B cell (primary cell): ENCODE results near the gene FAM111B. TPM values are rescaled to one million over a fixed set of nuclear protein-coding genes. Genes with fewer than 3 reads are reported as not detected.
A peak's percentile ranks its signal among the peaks of the same experiment; 100 is the strongest.
"Not testable (repeated sequence)": the region's sequence is repeated elsewhere in the genome, so short reads cannot be mapped to it uniquely, and the experiment has no call there.

Experiments used
- ATAC-seq: fragments of 200-7000 bp; cut with Tn5 transposase; one replicate; pipeline ENCODE4 v1.10.0; 2021; ENCODE audit warnings: low read depth, mild to moderate bottlenecking, moderate number of reproducible peaks, moderate library complexity
- CTCF ChIA-PET: fragments of 350-600 bp; sonication (Branson Sonifier 250); formaldehyde crosslinking; loops from one replicate; lab custom pipeline; 2021; ENCODE audit warnings: antibody characterized with exemption, inconsistent platforms; lab: Charles Lee
- POLR2A ChIA-PET: fragments of 350-600 bp; sonication (Branson Sonifier 250); formaldehyde crosslinking; loops from one replicate; lab custom pipeline; 2021; ENCODE audit warnings: antibody characterized with exemption; lab: Charles Lee
- DNase-seq: peaks from one replicate; pipeline ENCODE4 v3.0.0; 2013
- H2AFZ ChIP-seq: 2 replicates; pipeline ENCODE4 v1.6.1; 2012; ENCODE audit warnings: mild to moderate bottlenecking, low read depth, low read length; ENCODE audit not compliant: insufficient read depth, poor library complexity, severe bottlenecking
- H3K27ac ChIP-seq, 2 donors: 1 replicate in 1 of 2; 2 replicates in 1 of 2; pipeline ENCODE4 v1.5.1; 2012 to 2013; ENCODE audit warnings: low read length in 2 of 2, mild to moderate bottlenecking in 2 of 2, moderate library complexity in 1 of 2
- H3K27me3 ChIP-seq, 4 experiments: fragments of 200-600 bp in 1 of 4; sonication (generic) in 1 of 4; replicated peaks in 1 of 4; 1 replicate in 2 of 4; 2 replicates in 2 of 4; pipeline versions ENCODE4 v1.6.1 to v1.7.0; 2013 to 2016; ENCODE audit warnings: low read length in 3 of 4, mild to moderate bottlenecking in 2 of 4, mixed read lengths in 1 of 4, moderate library complexity in 1 of 4; ENCODE audit not compliant: insufficient read depth in 4 of 4, control insufficient read depth in 3 of 4; ENCODE audit errors: control extremely low read depth in 1 of 4
- H3K36me3 ChIP-seq, 2 experiments: replicated peaks in 1 of 2; 1 replicate in 1 of 2; 2 replicates in 1 of 2; pipeline versions ENCODE4 v1.6.1 to v1.7.1; 2013; ENCODE audit warnings: low read length in 1 of 2; ENCODE audit not compliant: insufficient read depth in 2 of 2, control insufficient read depth in 1 of 2; ENCODE audit errors: control extremely low read depth in 1 of 2, extremely low read depth in 1 of 2
- H3K4me1 ChIP-seq, 2 donors: fragments of 200-600 bp in 1 of 2; sonication (generic) in 1 of 2; 1 replicate in 1 of 2; 2 replicates in 1 of 2; pipeline versions ENCODE4 v1.5.1 to v1.6.1; 2013 to 2017; ENCODE audit warnings: low read length in 2 of 2; ENCODE audit not compliant: control insufficient read depth in 2 of 2, insufficient read depth in 2 of 2
- H3K4me2 ChIP-seq: replicated peaks from 2 replicates; pipeline ENCODE3; 2012; ENCODE audit warnings: mild to moderate bottlenecking, low read depth, low read length; ENCODE audit not compliant: poor library complexity, severe bottlenecking
- H3K4me3 ChIP-seq, 5 experiments: fragments of 200-600 bp in 1 of 5; sonication (generic) in 1 of 5; 1 replicate in 3 of 5; 2 replicates in 2 of 5; pipeline versions ENCODE4 v1.5.1 to v1.7.0; 2011 to 2016; ENCODE audit warnings: low read length in 4 of 5, mild to moderate bottlenecking in 4 of 5, low read depth in 2 of 5, control low read depth in 1 of 5, moderate library complexity in 1 of 5; ENCODE audit not compliant: insufficient read depth in 1 of 5; ENCODE audit errors: control extremely low read depth in 1 of 5, extremely low read depth in 1 of 5
- H3K79me2 ChIP-seq: fragments of 200-600 bp; sonication (generic); one replicate; pipeline ENCODE4 v1.6.0; 2016; ENCODE audit warnings: low read length; ENCODE audit not compliant: control insufficient read depth, insufficient read depth
- H3K9ac ChIP-seq: fragments of 200-600 bp; sonication (generic); 2 replicates; pipeline ENCODE4 v1.6.1; 2017; ENCODE audit warnings: mild to moderate bottlenecking, low read length, moderate library complexity
- H3K9me3 ChIP-seq, 3 donors: one replicate each; pipeline versions ENCODE4 v1.6.1 to v1.7.1; 2013; ENCODE audit warnings: low read length in 2 of 3; ENCODE audit not compliant: control insufficient read depth in 2 of 3, insufficient read depth in 1 of 3; ENCODE audit errors: control extremely low read depth in 1 of 3
- H4K20me1 ChIP-seq: 2 replicates; pipeline ENCODE4 v1.6.0; 2012; ENCODE audit warnings: mild to moderate bottlenecking, low read length; ENCODE audit not compliant: insufficient read depth, control insufficient read depth, poor library complexity, severe bottlenecking
- H3K27ac Mint-ChIP-seq: one replicate; pipeline ENCODE4 v1.8.0; 2021; ENCODE audit warnings: mixed read lengths
- H3K27me3 Mint-ChIP-seq: one replicate; pipeline ENCODE4 v1.8.0; 2021; ENCODE audit warnings: mixed read lengths
- H3K4me1 Mint-ChIP-seq: one replicate; pipeline ENCODE4 v1.8.0; 2021; ENCODE audit warnings: mixed read lengths
- H3K4me3 Mint-ChIP-seq: one replicate; pipeline ENCODE4 v1.8.0; 2021; ENCODE audit warnings: mixed read lengths
- H3K9me3 Mint-ChIP-seq: one replicate; pipeline ENCODE4 v1.8.0; 2022; ENCODE audit warnings: mixed read lengths; ENCODE audit not compliant: insufficient read depth
- CTCF ChIP-seq: fragments of 200-600 bp; IDR thresholded peaks from one replicate; pipeline ENCODE4 v1.8.0; 2022; ENCODE audit warnings: antibody characterized with exemption, mild to moderate bottlenecking
- EZH2 ChIP-seq: IDR thresholded peaks from 2 replicates; pipeline ENCODE4 v1.6.1; 2012; ENCODE audit warnings: borderline replicate concordance, low read depth, mild to moderate bottlenecking, moderate library complexity, low read length; ENCODE audit not compliant: insufficient read depth, poor library complexity, severe bottlenecking
- WGBS: methylation state at CpG from one replicate; pipeline ENCODE4 v1.1.5; 2013; ENCODE audit warnings: missing lambda C conversion rate; ENCODE audit not compliant: insufficient coverage; 5-methylcytosine and 5-hydroxymethylcytosine counted together
- intact Hi-C: fragments of 100-400 bp; cut with micrococcal nuclease; formaldehyde crosslinking; loops from one replicate; pipeline ENCODE4 v1.10.0; 2022
- polyA plus RNA-seq: library from polyadenylated mRNA; depleted of rRNA; stranded (reverse); fragments of >200 nt; gene quantifications from 2 replicates; pipeline ENCODE4 v1.2.3, GENCODE V29; 2012
- total RNA-seq, 2 donors: library from RNA; stranded (reverse); fragments of 120-200 nt in 1 of 2; gene quantifications; 1 replicate in 1 of 2; 2 replicates in 1 of 2; pipeline versions ENCODE4 v1.2.3 to v1.2.4, GENCODE V29; 2013 to 2022

Gene FAM111B
- total and polyA plus RNA-seq, 2 donors (not counting 1 experiment from before 2014, with no cell fraction given) = 3.6 to 155 TPM

DNA sequence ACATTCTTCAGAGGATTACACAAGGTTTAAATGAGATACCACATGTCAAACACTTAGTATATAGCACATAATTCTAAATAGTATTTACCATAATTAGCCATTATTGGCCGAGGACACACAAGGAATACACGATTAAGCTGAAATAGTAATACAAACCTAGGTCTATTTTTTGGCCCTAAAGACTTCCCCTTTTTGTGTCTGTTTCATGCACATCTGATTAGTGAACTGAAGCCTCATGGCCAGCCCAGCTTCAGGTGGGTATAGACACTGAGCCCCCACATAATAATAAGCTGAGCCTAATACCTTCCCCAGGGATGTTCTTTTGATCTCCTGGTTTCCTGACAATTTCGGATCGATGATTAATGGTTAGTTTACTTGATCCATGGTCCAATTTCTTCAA is 18.9 kb upstream of the FAM111B start:
- Histone ChIP-seq H2AFZ (no peak overlapping the region), H3K9me3 (peaks cover 0 to 7% (median 0%) of the 10 kb centered on the region in 3 donors), H3K79me2 (no peaks in the 10 kb centered on the region), H3K4me3 (no peak overlapping the region), H3K4me2 (peak overlapping the region; percentile 4), H3K9ac (no peak overlapping the region), H3K4me1 (peaks cover 30 to 38% of the 10 kb centered on the region in 2 donors), H3K27me3 (no peaks in the 10 kb centered on the region), H4K20me1 (no peaks in the 10 kb centered on the region), H3K36me3 (peaks cover 0 to 2% of the 10 kb centered on the region in 2 experiments), H3K27ac (peak overlapping the region; percentile 16 to 73)
- ATAC-seq = peak; percentile 88
- DNase-seq = peak; percentile 66
- Mint-ChIP-seq H3K27me3 (no peaks in the 10 kb centered on the region), H3K4me3 (peak overlapping the region; percentile 8), H3K9me3 (no peaks in the 10 kb centered on the region), H3K4me1 (peaks cover 45% of the 10 kb centered on the region), H3K27ac (peak overlapping the region; percentile 59)
- CTCF ChIA-PET = interaction anchor here (0.7 to 1.6 kb wide), 9 partner anchors 9 to 114 kb away, joined by 3 to 10 read pairs (median 4); partner anchors contain the start of gene FAM111B
- intact Hi-C loops = loop anchor here (1.0 kb wide), 1 partner anchor 11 kb away; no protein-coding TSS in a partner anchor
- TF ChIP-seq EZH2 = no peak
- no peak for TF ChIP-seq CTCF
- WGBS = 20% methylated on average over 1 of the region's 4 CpGs
- POLR2A ChIA-PET = interaction anchor here (0.8 to 1.3 kb wide), 5 partner anchors 9 to 30 kb away, joined by 3 to 5 read pairs (median 4); no protein-coding TSS in a partner anchor

- Mint-ChIP-seq H3K27ac (peak overlapping the region; percentile 42), H3K4me1 (peaks cover 73% of the 10 kb centered on the region)
- H3K9ac ChIP-seq, H3K27me3 ChIP-seq, H3K4me2 ChIP-seq, H2AFZ ChIP-seq, H3K4me3 Mint-ChIP-seq, H3K27me3 Mint-ChIP-seq, intact Hi-C loops, ATAC-seq, H4K20me1 ChIP-seq, DNase-seq, H3K9me3 ChIP-seq, H3K9me3 Mint-ChIP-seq, H3K4me3 ChIP-seq: not testable (repeated sequence)
- peaks cover 22% of the 10 kb centered on the region for H3K79me2 ChIP-seq
- H3K27ac ChIP-seq = peak overlapping the region in 1 of 2 donors; percentile 42
- H3K36me3 ChIP-seq = peaks cover 0 to 12% of the 10 kb centered on the region in 2 experiments
- H3K4me1 ChIP-seq = peaks cover 62 to 67% of the 10 kb centered on the region in 2 donors
- CTCF ChIA-PET = interaction anchor here (5.1 kb wide), 1 partner anchor 34 kb away, joined by 50 read pairs; no protein-coding TSS in a partner anchor
- POLR2A ChIA-PET = interaction anchor here (1.7 kb wide), 1 partner anchor 13 kb away, joined by 4 read pairs; the partner anchor contains the start of gene FAM111B
Measured at GRCh38 chr11:59093576-59093975, 13.5 kb upstream of the FAM111B start.

DNA sequence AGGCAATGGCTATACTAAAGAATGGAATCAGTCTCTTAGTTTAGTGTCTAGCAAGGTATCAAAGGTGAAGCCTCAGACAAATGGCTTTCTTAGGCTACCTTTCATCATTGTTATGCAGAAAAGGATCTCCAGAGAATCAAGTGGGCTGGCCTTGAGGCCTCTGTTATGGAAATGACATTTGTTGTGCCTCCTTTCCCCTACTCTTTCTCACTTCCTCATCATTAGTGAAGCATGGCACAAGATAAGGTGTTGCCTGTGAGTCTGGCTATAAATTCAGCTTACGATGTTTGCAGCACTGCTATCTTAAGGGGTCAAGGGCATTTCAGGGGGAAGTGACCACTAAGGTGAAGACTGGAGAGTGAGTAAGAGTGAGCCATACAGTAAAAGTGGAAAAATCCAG is 11.8 kb upstream of the FAM111B start:
- peaks cover 68 to 71% of the 10 kb centered on the region in 2 donors for H3K4me1 ChIP-seq
- ATAC-seq (peak; percentile 87), DNase-seq (peak; percentile 74)
- not testable (repeated sequence) for H3K9me3 ChIP-seq, H3K27me3 Mint-ChIP-seq, H3K9me3 Mint-ChIP-seq, H4K20me1 ChIP-seq, H3K9ac ChIP-seq, H3K27me3 ChIP-seq
- H3K36me3 ChIP-seq = peaks cover 0 to 12% of the 10 kb centered on the region in 2 experiments
- H3K27ac Mint-ChIP-seq = peak overlapping the region; percentile 91
- peak overlapping the region; percentile 5 for H2AFZ ChIP-seq
- peak overlapping the region; percentile 65 to 85 for H3K27ac ChIP-seq
- peak overlapping the region; percentile 62 for H3K4me2 ChIP-seq
- peak overlapping the region in 1 of 5 experiments; percentile 1 for H3K4me3 ChIP-seq
- no CpG with 5 or more reads among the region's 1 CpG for WGBS
- ChIA-PET POLR2A (interaction anchor here (0.8 to 2.1 kb wide), 3 partner anchors 17 to 37 kb away, joined by 4 to 8 read pairs (median 5); no protein-coding TSS in a partner anchor), CTCF (interaction anchor here (0.7 to 5.1 kb wide), 5 partner anchors 17 to 78 kb away, joined by 3 to 50 read pairs (median 9); no protein-coding TSS in a partner anchor)
- H3K4me1 Mint-ChIP-seq = peaks cover 76% of the 10 kb centered on the region
- peaks cover 30% of the 10 kb centered on the region for H3K79me2 ChIP-seq
- intact Hi-C loops = loop anchor here (2.0 kb wide), 1 partner anchor 16 kb away; no protein-coding TSS in a partner anchor
- H3K4me3 Mint-ChIP-seq = peak overlapping the region; percentile 64
